DMS53 treated with DMSO at 0.1 percent for 48 hours (cell line): ENCODE measurements around the gene XPO6.

Experiments used
- DNase-seq: peaks from one replicate; lab custom pipeline; 2025; ENCODE audit not compliant: unreplicated experiment; lab: John Stamatoyannopoulos, UW

XPO6 gene

DNA sequence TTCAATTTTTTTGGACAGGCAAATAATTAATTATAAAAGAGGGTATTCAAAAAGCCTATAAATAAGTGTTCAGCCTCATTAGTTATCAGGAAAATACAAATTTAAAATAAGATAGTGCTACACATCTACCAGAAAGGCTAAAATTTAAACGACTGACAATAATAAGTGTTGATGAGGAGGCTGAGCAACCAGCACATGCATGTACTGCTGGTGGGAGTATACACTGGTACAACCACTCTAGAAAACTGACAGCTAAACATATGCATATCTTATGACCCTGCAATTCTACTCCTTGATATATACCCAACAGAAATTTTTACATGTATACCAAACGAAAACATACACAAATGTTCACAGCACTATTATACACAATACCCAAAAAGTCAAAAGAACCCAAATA, 27.1 kb downstream of the XPO6 start:
- DNase-seq: no peak

DNA sequence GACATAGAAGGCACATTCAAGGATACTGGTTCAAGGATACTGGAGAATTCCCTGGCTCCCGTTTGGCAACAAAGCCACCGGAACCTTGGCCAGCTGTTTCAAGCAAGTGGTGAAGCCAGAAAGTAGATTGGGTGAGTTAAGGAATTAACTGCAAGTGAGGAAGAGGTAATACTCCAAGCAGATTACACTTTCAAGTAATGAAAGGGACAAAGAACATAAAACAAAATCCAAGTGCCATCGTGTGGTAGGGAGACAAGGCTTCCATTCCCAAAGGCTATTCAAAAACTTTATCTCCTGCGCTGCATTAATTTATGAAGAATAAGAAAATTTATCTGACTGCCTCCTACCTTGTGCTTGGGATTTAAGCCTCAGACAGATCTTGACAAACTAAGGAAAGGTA, 27.8 kb downstream of the XPO6 start:
- no peak for DNase-seq

DNA sequence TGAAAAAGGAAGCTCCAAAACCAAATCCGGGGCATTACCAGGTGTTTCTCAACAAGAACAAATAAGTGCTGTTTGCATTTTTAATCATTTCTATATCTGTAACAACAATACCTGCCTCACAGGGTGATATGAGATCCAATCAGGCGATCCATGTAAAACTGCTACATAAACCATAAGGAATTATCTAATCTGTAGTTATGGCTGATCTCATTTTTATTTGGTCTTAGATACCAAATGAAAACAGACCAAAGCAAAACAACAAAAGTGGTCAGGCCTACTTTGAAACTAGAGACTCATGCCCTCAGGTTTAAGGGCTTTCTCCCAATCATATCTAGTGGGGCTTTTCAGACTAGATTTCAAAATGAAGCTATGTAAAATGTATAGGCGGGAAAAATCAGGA, 28.3 kb downstream of the XPO6 start:
- DNase-seq: no peak

DNA sequence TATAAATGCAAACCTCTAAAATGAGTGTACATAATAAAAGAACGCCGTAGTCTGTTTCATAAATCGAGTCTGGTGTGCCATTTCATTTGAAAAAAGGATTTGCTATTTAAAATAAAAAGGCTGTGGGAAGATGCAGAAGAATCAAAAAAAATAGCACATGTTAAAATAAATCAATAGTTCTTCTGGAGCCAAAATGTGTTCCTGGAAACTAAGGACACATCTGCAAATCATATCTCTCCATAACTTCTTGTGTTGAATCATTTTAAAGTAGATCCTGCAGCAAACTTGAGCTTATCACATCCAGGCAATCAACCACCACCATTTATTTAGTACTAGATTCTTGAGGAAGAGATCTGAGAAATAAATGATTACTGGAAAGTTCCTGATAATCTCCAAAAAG, 29.0 kb downstream of the XPO6 start:
- no peak for DNase-seq

DNA sequence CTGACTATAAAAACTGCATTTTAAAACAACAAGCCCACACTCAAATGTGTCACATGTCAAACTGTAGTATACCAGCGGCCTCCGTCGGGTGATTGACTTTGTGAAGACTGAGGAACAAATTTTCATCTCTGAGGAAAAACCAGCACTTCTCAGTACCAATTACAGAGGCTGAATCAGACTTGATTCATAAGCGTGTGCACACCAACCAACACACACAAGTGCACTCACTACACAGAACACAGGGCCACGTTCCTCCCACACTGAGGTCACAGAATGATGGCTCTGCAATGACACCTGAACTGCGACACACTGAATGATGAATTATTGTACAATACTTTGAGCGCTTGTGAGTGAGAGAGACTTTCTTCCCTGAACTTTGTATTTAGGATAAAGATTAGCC, 29.6 kb downstream of the XPO6 start:
- DNase-seq: no peak

DNA sequence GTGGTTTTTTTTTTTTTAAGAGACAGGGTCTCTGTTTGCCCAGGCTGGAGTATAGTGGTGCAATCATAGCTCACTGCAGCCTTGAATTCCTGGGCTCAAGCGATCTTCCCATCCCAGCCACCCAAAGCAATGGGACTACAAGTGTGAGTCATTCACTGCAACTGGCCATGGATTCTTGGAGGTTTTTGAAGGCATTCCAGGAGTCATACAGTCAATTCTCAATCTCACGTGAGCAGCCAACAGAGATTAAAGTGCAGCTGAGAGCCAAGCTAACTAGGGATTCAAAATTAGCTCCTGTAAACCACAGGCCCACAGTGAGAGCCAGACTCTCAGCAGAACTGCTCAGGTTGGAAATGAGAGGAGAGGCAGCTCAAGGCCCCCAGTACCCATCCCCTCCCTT, 30.2 kb downstream of the XPO6 start:
- no peak for DNase-seq

DNA sequence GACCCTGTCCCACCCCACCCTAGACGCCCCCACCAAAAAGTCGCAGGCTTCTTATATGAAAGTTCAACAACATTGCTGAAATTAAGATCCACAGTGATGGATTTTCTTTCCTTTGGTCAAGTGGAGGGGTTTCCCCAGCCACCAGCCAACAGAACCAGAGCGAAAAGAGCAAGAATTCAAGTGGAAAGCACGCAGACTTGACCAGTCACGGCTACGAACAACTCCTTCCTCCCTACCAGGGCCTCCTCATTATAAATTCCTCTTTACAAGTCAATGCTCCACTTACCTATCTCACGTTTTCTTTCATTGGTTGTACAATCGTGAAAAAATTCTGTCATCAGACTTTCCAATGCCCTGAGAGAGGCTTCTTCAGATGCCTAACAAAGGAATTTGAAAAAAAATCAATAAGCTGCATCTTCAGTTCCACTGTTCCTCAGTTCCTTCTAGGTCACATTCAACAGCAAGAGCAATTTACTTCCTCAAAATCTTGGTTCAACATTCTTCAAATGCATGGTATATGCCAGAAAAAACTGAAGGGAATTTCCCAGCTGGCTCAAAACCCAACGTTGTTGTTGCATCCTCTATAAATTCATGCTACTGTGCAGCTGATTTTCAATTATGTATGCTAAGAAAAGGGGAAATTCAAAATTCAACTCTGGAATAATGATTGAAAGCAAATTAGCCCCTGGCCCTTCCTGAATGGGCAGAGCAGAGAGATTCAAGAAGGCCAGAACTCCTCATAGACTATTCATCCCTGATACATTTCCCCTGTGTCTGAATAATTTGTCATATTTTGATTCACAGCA, 30.9 kb downstream of the XPO6 start:
- no peak for DNase-seq

DNA sequence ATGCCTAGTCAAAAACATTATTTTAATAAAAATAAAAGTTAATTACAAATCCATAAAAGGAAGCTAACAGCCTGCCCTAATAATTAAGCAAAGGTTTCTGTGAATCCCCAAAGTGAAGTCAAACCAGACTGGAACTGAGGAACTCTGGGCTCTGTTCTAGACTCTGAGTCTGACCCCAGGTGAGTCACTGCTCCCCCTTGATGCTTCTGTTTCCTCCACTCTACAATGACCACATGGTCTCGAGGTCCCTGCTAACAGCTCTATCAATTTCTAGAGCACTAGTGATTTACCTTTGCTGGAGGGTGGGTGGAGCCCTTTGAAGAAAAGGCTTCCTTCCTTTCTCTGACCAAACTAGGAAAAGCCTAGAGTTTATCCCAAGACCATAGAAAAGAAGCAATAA, 32.4 kb downstream of the XPO6 start:
- no peak for DNase-seq

DNA sequence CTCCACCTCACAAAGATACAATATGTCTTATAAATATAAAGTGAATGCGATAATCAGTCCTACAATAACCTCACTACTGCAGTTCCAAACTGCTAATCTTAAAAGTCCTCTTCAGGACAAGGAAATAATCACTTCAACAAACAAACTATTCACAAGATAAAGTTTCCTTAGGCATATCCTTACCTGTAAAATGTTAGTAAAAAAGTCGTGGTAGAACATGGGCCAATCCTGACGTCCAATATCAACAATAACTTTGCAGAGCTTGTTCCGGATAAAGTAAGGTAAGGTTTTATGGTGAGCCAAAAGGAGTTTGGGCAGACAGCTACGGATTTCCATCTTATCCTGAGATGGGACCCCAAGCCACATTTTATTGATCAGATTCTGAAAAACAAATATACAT, 36.0 kb downstream of the XPO6 start:
- DNase-seq: no peak

DNA sequence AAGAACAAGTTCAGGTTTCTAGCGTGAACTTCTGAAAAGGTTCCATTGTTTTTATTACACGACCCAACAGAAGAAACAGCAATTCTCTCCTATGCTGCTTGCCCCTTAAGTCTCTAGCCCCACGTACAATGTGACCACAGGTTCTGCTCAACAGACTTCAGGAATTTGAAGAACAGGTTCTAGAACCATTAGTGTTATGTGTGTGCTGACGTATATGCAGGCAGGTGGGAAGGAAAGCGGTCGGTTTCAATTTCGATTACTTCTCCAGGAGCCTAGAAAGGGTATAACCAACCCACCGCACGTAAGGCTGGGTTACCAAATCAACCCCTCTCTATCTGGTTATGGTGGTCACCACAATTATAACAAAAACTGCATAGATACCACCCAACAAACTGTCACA, 39.4 kb downstream of the XPO6 start:
- no peak for DNase-seq

DNA sequence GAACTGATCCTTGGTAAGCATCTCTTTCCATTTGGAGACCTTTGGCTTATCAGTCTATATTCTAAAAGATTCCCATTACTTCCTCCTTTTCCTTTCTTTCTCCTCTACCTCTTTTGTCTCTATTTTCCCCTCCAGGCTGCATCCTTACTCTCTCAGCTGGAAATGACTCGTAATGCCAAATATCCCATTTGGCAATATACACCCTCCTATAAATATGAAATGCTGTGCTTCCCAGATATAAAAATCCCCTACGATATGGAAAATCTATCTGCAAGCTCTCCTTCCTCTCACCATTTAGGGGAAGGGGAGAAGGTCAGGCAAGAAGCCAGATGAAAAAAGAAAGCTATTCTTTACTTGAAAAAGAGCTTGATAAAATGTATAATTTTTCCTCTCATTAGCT, 39.9 kb downstream of the XPO6 start:
- DNase-seq: no peak

DNA sequence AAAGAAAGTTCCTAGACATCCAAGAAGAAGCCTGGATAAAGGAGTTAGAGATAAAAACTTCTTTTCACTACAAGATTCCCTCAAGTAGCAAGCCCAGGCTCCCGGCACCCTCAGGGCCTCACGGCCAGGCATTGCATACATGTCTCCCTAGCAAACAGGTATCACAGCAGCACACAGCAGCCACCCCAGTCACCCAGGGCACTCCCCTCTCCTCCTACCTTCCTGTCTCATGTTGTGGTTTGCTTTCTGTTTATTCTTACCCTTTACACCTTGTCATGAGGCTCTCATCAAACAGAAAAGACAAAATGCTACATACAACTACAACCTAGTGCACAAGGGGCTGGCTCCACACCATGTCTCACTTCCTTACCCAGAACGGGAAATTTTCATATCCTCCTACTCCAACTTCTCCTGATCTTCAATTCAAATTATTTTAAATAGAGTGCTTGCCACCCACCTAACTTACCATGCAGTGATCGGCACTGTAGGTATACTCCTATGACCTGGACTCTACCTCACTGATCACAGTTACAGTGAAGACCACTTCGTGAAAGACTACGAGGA, 42.7 kb downstream of the XPO6 start:
- no peak for DNase-seq

DNA sequence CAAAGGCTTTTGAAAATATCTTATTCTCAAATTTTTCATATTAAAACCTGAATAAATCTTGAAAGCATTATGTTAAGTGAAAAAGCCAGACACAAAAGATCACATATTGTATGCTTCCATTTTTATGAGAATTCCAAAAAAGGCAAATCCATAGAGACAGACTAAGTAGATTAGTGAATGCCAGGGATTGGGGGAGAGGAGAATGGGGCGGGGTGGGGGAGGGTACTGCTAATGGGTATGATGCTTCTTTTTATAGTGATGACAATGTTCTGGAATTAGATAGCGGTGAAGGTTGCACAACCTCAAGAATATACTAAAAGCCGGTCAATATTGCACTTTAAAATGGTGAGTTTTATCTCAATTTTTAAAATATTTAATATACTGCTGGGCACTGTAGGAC, 44.0 kb downstream of the XPO6 start:
- no peak for DNase-seq

DNA sequence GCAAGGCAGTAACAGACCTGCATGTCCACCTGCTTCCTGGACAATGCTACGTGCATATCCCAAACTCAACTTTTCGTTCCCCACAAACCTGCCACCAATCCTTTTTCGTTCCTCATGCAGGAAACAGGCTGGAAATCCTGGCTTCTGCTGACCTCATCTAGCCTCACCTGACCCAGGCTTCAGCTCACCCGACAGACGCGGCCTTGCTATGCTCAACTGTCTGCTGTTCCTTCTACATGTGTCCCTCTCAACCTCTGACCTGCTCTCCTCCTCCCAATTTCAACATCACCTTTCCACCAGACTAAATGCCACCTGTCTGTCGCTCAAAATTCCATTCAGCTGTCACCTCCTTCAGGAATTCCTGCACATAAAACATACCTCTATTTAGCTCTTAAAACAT, 44.5 kb downstream of the XPO6 start:
- DNase-seq: no peak

DNA sequence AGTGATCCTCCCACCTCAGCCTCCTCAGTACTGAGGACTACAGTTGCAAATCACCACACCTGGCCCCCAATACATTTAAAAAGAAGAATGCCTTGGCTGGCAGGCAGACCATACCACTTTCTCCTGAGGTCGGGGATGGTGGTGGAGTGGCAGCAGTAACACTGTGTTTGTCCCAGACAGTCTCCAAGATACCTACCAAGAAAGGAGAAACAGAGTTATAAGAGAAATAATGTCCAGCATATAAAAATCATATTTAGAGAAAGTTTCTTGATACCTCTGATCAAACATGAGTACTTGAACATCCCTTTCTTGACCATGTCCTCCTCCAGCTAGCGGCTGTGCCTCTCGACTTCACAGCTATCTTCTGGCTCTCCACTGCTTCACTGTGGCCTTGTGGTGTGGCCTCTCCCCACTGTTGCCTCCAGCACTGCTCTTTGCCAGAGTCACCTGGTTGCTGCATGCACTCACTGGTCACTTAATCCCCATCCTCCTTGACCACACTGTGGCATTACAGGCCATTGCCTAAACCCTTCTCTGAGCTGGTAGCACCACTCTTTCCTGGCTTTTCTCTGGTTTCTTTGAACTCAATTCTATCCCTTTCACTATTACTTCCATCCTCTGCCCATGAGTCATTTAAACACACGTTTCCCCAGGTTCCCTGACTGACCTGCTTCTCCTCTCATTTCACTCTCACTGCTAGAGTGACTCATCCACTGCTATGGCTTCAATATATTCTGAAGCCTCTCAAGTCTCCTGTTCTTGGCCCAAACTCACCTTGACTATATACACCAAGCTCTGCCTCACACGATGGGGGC, 45.2 kb downstream of the XPO6 start:
- DNase-seq: no peak

DNA sequence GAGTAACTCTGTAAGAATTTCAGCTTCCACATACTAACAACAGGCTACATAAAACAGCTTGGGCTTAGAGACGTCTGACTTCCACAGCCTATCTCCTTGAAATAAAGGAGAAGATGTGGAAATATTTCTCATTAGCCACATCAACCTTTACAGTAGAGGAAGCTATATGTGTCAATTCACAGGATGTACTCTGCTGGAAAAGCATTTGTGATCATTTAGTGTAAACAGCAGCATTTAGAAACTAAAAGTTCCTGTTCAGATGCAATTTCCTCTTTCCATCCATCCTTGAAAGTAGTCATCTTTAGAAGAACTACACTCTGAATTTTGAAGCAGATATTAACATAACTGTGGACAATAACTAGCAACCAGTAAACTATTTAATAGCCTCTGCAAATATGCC, 46.2 kb downstream of the XPO6 start:
- DNase-seq: no peak

DNA sequence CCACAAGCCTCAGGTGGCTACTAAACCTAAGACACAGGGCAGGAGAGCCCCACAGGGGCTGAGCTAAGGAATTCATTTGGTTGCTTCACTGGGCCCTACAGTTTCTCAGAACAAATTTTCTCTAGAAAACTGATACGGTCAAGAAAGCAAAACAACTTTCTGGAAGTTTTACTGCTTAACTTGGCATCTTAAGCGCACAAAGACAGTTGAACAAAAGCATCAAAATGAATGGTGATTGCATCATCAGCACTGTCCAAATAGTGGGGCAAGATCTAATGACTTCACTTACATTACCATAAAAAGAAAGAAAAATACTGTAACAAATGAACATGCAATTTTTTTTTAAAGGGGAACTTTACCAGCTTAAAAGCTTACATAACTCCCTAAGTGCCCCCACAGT, 47.6 kb downstream of the XPO6 start:
- DNase-seq: no peak

DNA sequence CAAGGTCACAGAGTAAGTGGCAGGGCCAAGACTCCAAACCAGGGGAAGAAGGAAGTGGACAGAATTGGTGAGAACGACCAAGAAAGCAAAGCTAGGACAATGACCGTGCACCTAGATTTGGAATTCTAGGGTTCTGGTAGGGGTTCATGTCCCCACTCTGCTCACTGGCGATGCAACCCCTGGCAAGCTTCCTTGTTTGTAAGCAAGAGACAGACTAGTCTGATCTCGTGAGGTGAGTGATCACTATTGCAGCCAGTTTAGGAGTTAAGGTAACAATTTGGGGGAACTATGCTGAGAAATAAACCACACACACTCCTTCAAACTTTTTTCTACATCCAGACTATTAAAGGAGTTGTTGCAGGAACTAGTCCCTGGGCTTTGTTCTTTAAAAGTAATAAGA, 48.1 kb downstream of the XPO6 start:
- DNase-seq: no peak

DNA sequence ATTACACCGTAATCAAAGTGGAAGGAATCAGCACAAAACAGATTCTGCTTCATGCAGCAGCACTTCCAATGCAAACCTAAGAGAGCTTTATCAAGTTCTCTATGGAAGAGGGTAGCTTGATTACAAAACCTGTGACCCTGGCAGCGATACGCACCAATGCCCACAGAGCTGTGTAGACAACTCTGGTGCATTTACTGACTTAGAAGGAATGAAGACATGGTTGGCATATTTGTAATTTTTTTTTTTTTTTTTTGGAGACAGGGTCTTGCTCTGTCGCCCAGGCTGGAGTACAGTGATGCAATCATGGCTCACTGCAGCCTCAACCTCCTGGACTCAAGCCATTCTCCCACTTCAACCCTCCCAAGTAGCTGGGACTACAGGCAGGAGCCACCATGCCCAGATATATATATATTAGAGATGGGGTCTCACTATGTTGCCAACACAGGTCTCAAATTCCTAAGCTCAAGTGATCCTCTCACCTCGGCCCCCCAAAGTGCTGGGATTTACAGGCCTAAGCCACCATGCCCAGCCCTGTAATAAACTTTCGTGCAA, 49.4 kb downstream of the XPO6 start:
- no peak for DNase-seq

DNA sequence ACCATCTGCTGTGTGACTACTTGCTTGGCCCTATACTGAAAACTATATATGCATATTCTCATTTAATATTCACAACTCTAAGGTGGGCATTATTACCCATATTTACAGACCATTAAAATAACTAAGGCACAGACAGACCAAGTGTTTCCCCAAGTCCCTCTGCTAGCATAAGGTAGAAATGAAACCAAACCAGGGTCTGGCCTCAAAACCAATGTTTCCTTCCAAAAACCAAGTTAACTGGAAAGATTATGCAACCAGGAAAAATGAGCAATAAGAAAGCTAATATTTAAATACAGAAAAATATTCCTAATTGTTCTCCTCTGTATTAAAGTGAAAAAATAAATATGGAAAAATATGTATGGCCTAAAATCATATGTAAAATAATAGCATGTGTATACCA, 50.1 kb downstream of the XPO6 start:
- DNase-seq: no peak

DNA sequence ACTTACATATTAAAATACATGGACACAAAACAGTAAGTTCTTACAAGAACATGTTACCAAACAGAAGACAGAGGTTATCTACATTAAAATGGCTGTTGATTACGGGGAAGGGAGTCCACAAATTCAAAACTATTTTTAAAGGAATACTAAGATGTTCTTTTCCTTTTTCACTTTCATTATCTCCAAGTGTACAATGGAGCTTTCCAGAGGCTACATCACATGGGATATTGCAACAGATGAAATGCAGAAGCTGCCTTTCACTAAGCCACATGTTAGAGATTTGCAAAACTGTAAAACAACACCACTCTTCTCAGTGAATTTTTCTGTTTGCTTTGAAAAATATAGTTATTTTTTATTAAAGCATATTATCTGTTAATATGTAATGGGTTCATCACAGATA, 53.6 kb downstream of the XPO6 start:
- no peak for DNase-seq

DNA sequence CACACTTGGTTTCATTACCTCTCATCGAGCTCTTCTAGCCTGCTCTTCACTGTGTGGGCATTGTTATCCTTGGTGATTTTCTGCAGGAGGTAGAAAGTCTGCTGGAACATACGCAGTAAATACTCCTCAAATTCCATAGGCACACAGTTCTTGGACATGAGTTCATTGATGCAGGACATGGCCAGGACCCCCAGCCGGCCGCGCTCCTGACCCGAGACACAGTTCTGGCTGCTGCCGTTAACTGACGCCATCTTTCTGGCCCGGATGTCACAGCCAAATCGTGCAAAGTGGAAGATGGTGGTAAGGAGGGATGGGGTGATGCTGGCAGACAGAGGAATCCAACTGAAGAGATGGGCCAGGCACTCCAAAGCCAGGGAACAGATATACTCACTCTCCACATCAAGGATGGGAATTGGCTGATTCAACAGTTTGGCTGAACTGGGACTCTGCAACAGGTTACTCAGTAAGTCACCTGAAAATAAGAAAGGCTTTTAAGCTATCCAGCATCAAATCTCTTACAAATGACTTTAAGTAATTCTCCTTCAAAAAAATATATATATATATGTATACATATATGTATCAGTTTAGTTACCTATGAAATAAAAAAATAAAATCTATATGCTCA, 55.6 kb downstream of the XPO6 start:
- DNase-seq: no peak
